ENCODE measurements around the gene CGB7. TPM values are rescaled to one million over a fixed set of nuclear protein-coding genes. Genes with fewer than 3 reads are reported as not detected.

The CGB7 gene
- total RNA-seq, 6 donors from 2014 or later = 0.22 to 5.2 (median 0.55) TPM

- no peak for TF ChIP-seq POLR2A (IDR thresholded peaks at IDR 0.05)
- TF ChIP-seq EP300 (IDR thresholded peaks at IDR 0.05) = no peak
- no peak for TF ChIP-seq POLR2AphosphoS5 (IDR thresholded peaks at IDR 0.05)
- no peak for TF ChIP-seq CTCF (IDR thresholded peaks at IDR 0.05)
- Histone ChIP-seq H3K9me3 (no peaks in the 10 kb centered on the region), H3K27ac (no peak overlapping the region), H3K27me3 (no peaks in the 10 kb centered on the region), H3K4me3 (no peak overlapping the region), H3K4me1 (peaks cover 4% of the 10 kb centered on the region in 4 donors), H3K36me3 (peaks cover 19 to 99% (median 91%) of the 10 kb centered on the region in 4 donors)
- DNase-seq (peak in 1 of 2 donors; percentile 41), ATAC-seq (ENCODE audit: low FRiP score in 2 of 2) (no peak)
- WGBS, 2 donors = 89 to 93% methylated on average over 11 to 12 of the region's 12 CpGs
These were observed 44.8 kb upstream of the CGB7 start for GRCh38 chr19:49102303-49102702.

- Histone ChIP-seq H3K9me3 (no peaks in the 10 kb centered on the region), H3K4me3 (no peak overlapping the region), H3K4me1 (peaks cover 4 to 5% (median 4%) of the 10 kb centered on the region in 4 donors), H3K27ac (no peak overlapping the region), H3K27me3 (no peaks in the 10 kb centered on the region), H3K36me3 (peaks cover 19 to 99% (median 87%) of the 10 kb centered on the region in 4 donors)
- 89 to 91% methylated on average over 9 to 12 of the region's 12 CpGs for WGBS, 2 donors
- DNase-seq (peak in 1 of 2 donors; percentile 47), ATAC-seq (ENCODE audit: low FRiP score in 2 of 2) (no peak)
- TF ChIP-seq CTCF (IDR thresholded peaks at IDR 0.05) (no peak), POLR2AphosphoS5 (IDR thresholded peaks at IDR 0.05) (no peak), POLR2A (IDR thresholded peaks at IDR 0.05) (no peak), EP300 (IDR thresholded peaks at IDR 0.05) (no peak)
These were observed 43.6 kb upstream of the CGB7 start for GRCh38 chr19:49101160-49101559.

- WGBS, 2 donors = 57 to 65% methylated on average over 4 of the region's 4 CpGs
- no peak for DNase-seq
- H3K36me3 ChIP-seq = peaks cover 19 to 97% (median 81%) of the 10 kb centered on the region in 4 donors
These were observed 41.2 kb upstream of the CGB7 start for GRCh38 chr19:49098795-49099194.

GRCh38 chr19:49097453-49098288 lies 40.1 kb upstream of the CGB7 start:
- TF ChIP-seq EP300 (IDR thresholded peaks at IDR 0.05) = no peak
- peak; percentile 93 to 98 (median 97) for TF ChIP-seq CTCF (IDR thresholded peaks at IDR 0.05)
- no peak for TF ChIP-seq POLR2A (IDR thresholded peaks at IDR 0.05)
- no peak for TF ChIP-seq POLR2AphosphoS5 (IDR thresholded peaks at IDR 0.05)
- Histone ChIP-seq H3K9me3 (no peaks in the 10 kb centered on the region), H3K4me1 (peaks cover 4 to 5% (median 4%) of the 10 kb centered on the region in 4 donors), H3K36me3 (peaks cover 19 to 97% (median 81%) of the 10 kb centered on the region in 4 donors), H3K4me3 (no peak overlapping the region), H3K27me3 (no peaks in the 10 kb centered on the region), H3K27ac (no peak overlapping the region)
- 60 to 62% methylated on average over 7 to 8 of the region's 8 CpGs for WGBS, 2 donors
- peak in 1 of 2 donors; percentile 63 for DNase-seq
- ATAC-seq (ENCODE audit: low FRiP score in 2 of 2) = peak; percentile 84 to 90

More at GRCh38 chr19:49098795-49099194, 41.2 kb upstream of the CGB7 start:
- H3K9me3 ChIP-seq = no peaks in the 10 kb centered on the region
- no peak overlapping the region for H3K27ac ChIP-seq
- peaks cover 4 to 5% (median 4%) of the 10 kb centered on the region in 4 donors for H3K4me1 ChIP-seq
- H3K4me3 ChIP-seq = no peak overlapping the region
- ATAC-seq (ENCODE audit: low FRiP score in 2 of 2) = no peak
- TF ChIP-seq CTCF (IDR thresholded peaks at IDR 0.05) (no peak), EP300 (IDR thresholded peaks at IDR 0.05) (no peak), POLR2A (IDR thresholded peaks at IDR 0.05) (no peak), POLR2AphosphoS5 (IDR thresholded peaks at IDR 0.05) (no peak)
- no peaks in the 10 kb centered on the region for H3K27me3 ChIP-seq

Measured in upper lobe of left lung (tissue), 6 donors.